SK-N-MC (cell line): ENCODE data around the gene SCYL3.

Experiments used
- EZH2 ChIP-seq: fragments of 200-600 bp; sonication (generic); IDR thresholded peaks from one replicate; pipeline ENCODE4 v1.6.1; 2017; ENCODE audit warnings: antibody characterized with exemption
- FOXP2 ChIP-seq: optimal IDR thresholded peaks from 2 replicates; pipeline ENCODE3; 2011; ENCODE audit warnings: mild to moderate bottlenecking, moderate library complexity; ENCODE audit not compliant: insufficient read depth; ENCODE audit errors: extremely low read length, control extremely low read depth
- POLR2AphosphoS5 ChIP-seq: IDR thresholded peaks from 2 replicates; pipeline ENCODE4 v1.6.1; 2012; ENCODE audit warnings: mild to moderate bottlenecking, low read depth, low read length, borderline replicate concordance

DNA sequence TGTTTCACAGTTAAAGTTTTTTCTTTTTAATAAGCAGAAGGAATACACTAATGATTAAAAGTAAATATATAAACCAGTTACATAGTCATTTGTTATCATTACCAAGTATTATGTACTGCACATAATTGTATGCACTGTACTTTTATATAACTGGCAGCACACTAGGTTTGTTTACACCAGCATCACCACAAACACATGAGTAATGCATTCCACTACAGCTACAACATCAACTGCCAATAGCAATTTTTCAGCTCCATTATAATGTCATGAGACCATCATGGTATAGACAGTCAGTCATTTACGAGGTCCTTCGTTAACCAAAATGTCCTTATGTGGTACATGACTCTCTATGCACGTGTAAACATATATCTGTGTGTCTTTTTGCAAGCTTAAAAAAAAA, 35.2 kb downstream of the SCYL3 start:
- TF ChIP-seq EZH2 (no peak), POLR2AphosphoS5 (no peak), FOXP2 (no peak)
